ENCODE data around the gene MMS19. TPM values are rescaled to one million over a fixed set of nuclear protein-coding genes. Genes with fewer than 3 reads are reported as not detected.
"Not testable (repeated sequence)": the region's sequence is repeated elsewhere in the genome, so short reads cannot be mapped to it uniquely, and the experiment has no call there.

Gene MMS19
- total RNA-seq, 1 experiment from 2014 or later = 89.3 TPM

DNA sequence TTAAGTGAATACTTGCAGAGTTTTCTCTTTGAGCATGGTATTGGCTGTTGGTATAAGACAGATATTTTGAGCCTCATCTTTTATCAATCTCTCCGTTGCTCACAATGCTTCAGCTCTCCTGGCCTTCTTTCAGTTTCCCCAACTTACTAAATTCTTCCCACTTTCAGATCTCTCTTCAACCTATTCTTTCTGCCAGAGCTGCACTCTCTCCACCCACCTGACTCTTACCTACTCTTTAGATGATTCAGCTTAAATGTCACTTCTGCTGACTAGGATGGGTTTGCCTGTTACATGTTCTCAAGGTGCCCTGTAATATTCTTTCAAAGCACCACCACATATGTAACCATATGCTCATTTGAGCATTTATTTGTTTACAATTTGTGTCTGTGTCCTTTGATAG, 54.0 kb downstream of the MMS19 start:
- DNase-seq (ENCODE audit: low spot score) = no peak

DNA sequence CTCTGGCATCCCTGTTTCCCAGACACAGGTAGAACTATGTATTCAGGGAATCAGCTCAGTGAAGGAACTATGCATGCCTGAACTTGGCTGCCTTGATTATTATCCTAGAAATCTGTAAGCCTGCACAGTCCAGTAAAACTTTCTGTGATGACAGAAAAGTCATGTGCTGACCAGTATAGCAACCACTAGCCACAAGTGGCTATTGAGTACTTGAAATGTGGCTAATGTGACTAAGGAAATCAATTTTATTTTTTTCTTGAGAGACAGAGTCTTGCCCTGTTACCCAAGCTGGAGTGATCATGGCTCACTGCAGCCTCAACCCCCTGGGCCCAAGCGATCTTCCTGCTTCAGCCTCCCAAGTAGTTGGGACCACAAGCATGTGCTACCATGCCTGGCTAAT, 55.9 kb downstream of the MMS19 start:
- in situ Hi-C loops (cut with HindIII; ENCODE audit: low sequenced_read_pairs) = no loop called here
- no peak for DNase-seq (ENCODE audit: low spot score)

More for the DNA sequence above, 54.0 kb downstream of the MMS19 start:
- in situ Hi-C loops (cut with HindIII; ENCODE audit: low sequenced_read_pairs) = no loop called here

DNA sequence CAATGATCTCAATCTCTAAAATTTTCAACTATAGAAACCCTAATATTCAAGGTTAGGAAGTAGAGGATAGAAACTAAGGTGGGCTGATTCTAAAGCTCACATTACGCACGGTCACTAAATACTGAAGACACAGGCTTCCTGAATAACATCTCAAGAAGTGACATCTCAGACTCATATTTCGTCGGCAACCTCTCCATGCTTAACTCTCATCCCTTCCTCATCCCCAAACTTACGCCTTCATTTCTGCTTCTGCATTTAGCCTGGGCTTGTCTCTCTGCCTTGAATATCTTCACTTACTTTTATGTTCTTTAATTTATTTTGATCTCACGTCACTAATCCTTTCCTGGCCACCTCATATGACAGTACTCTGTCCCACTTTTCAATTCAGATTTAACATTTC, 63.0 kb downstream of the MMS19 start:
- in situ Hi-C loops (cut with HindIII; ENCODE audit: low sequenced_read_pairs) = no loop called here
- DNase-seq (ENCODE audit: low spot score) = no peak

DNA sequence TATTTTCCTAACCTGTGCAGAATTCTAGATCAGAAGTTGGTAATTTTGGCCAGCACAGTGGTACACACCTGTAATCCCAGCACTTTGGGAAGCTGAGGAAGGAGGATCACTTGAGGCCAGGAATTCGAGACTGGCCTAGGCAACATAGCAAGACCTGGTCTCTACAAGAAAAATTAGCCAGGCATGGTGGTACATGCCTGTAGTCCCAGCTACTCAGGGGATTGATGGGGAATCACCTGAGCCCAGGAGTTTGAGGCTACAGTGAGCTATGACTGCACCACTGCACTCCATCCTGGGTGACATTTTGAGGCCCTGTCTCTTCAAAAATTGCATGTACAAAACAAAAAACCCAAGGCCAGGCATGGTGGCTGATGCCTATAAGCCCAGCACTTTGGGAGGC, 63.7 kb downstream of the MMS19 start:
- DNase-seq (ENCODE audit: low spot score) = no peak
- in situ Hi-C loops (cut with HindIII; ENCODE audit: low sequenced_read_pairs) = no loop called here

DNA sequence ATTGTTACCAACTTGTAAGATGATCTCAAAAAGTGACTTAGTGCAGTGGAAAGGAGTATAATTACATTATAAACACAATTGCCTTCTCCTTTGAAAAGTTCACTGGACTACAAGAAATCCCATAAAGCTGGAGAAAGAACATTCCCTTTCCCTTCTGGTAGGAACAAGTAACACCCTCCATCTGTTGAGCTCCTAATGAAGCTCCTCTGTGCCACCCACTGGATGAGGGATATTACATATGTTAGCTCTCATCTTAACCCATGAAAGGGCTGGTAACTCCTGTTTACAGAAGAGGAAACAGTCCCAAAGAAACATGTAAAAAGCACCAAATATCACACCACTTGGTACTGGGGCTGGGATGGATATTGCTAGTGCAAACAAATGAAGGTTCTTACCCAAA, 64.2 kb downstream of the MMS19 start:
- in situ Hi-C loops (cut with HindIII; ENCODE audit: low sequenced_read_pairs) = no loop called here
- no peak for DNase-seq (ENCODE audit: low spot score)

DNA sequence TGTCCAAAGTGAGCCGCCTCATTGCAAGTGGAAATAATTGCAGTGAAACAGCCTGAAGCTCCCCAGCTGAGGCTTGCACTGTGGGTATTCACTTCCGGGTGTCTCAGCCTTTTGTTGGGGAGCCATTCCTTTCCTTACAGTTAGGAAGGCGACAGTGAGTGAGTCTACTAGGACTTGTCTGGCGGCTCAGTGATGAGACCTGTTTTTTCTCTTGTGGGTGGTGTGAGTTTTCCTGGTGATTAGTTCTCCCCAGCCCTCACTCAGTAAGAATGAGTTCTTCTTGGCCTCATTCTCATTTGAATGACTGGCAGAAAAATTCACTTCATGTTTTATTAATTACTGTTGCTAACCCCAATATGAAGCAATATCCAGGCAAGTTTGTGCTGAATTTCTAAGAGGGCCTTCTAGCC, 69.6 kb downstream of the MMS19 start:
- no peak for DNase-seq (ENCODE audit: low spot score)
- in situ Hi-C loops (cut with HindIII; ENCODE audit: low sequenced_read_pairs) = no loop called here

DNA sequence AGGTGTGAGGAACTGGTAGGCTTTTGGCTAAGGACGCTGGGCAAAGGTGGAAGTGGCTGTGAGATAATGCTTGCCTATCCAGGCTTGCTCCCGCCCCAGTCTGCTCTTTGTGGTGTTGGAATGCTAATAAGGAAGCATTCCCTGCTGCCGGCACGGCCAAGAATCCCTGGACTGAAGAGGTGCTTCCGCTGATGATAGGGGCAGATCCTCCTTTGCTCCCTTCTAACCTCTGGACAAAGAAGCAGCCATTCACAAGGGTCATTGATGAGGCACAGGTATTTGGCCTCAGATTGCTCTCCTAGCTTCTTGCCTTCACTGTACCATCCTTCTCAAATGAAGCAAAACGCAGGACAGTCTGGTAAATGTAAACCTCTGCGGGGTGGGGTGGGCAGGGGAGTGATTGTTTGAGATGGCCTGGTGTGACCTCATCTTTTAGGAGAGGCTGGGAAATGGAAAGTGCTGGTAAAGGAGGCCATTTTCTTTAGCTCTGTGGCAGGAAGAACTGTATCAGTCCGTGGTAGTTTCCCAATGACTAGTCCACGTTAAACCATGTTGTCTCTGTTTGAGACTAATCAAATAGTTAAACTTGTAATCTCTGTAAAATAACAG, 70.5 kb downstream of the MMS19 start:
- peak; percentile 19 for DNase-seq (ENCODE audit: low spot score)
- in situ Hi-C loops (cut with HindIII; ENCODE audit: low sequenced_read_pairs) = no loop called here

DNA sequence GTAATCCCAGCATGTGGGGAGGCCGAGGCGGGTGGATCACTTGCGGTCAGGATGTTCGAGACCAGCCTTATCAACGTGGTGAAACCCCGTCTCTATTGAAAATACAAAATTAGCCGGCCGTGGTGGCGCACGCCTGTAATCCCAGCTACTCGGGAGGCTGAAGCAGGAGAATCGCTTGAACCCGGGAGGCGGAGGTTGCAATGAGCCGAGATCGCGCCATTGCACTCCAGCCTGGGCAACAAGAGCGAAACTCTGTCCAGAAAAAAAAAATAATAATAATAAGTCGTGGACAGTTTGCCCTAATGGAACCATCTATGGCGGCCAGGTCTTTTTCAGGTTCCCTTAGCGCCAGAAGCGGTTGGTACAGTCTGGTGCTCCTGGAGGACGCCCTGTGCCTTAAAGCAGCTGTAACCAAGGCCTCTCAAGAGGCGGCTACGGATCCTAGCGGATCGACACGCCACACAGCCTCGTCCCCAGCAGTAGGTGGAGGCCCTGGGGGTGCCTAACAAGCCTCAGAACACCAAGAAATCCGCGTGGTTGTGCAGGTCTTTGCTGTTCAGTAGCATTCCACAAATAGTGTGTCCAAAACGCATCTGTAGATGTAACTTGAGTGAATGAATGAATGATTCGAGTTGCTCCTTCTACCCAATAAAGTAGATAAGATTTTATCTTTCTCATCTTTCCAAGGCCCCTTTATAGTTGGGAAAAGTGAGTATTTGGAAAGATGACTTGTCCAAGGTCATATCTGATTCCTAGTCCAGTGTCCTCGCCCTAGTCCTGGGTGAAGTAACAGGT, 71.2 kb downstream of the MMS19 start:
- in situ Hi-C loops (cut with HindIII; ENCODE audit: low sequenced_read_pairs) = no loop called here
- DNase-seq (ENCODE audit: low spot score) = peak; percentile 23

DNA sequence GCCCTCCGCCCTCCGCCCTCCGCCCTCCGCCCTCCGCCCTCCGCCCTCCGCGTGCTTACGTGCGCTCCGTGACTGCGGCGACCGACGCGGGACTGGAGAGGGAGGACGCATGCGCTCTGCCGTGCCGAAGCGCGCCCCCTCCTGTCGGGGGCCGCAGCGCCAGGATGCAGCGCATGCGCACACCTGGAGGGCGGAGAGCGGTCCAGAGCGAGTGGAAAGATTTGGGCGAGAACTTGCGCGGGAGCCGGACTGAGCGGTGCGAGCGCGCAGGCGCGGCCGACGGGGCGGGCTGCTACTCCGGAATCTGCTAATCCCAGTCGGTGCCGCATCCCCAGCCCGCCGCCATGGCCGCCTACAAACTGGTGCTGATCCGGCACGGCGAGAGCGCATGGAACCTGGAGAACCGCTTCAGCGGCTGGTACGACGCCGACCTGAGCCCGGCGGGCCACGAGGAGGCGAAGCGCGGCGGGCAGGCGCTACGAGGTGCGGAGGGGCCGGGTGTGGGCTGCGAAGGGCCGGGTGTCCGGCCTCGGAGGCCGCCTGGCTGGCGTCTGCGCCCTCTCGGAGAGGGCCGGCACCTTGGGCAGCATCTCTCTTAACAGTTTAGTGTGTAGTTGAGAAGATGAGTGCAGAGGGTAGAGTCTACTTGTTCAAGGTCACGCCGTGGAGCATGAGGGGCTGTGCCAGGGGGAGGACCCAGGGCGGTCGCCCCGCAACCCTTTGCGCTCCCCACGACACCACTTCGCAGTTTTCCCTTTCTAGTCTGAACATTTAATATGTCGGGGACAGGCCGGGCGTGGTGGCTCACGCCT, 72.1 kb downstream of the MMS19 start, which contains the start of gene PGAM1:
Gene PGAM1, plus strand, starts transcription at position 228 of the 812 bp plus-strand sequence. Its CDS starts 117 bp downstream, at position 345.
- peak; percentile 93 for DNase-seq (ENCODE audit: low spot score)
- in situ Hi-C loops (cut with HindIII; ENCODE audit: low sequenced_read_pairs) = no loop called here

DNA sequence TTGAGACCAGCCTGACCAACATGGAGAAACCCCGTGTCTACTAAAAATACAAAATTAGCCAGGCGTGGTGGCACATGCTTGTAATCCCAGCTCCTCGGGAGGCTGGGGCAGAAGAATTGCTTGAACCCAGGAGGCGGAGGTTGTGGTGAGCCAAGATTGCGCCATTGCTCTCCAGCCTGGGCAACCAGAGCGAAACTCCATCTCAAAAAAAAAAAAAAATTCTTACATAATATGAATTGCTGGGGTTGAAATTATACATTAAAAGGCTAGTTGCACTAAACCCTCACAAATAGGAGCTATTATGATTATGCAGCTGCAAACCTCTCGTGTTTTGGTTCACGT, 74.5 kb downstream of the MMS19 start:
- in situ Hi-C loops (cut with HindIII; ENCODE audit: low sequenced_read_pairs); DNase-seq (ENCODE audit: low spot score): not testable (repeated sequence)

DNA sequence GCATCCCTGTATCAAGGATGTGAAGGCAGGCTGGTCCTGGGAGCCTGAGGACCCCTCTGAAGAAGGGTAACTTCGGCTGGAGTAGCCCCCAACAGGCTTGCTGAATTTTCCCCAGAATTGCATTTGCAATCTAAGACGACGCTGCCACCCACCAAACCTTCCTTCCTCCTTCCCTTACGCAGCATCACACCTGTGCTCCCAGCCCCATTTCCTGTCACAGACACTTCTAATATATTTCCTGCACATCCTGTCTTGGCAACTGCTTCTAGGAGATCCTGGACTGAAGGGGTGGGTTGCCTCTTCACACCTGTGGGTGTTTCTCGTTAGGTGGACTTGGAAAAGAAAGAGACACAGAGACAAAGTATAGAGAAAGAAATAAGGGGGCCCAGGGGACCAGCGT, 81.7 kb downstream of the MMS19 start:
- in situ Hi-C loops (cut with HindIII; ENCODE audit: low sequenced_read_pairs) = no loop called here
- DNase-seq (ENCODE audit: low spot score) = no peak

DNA sequence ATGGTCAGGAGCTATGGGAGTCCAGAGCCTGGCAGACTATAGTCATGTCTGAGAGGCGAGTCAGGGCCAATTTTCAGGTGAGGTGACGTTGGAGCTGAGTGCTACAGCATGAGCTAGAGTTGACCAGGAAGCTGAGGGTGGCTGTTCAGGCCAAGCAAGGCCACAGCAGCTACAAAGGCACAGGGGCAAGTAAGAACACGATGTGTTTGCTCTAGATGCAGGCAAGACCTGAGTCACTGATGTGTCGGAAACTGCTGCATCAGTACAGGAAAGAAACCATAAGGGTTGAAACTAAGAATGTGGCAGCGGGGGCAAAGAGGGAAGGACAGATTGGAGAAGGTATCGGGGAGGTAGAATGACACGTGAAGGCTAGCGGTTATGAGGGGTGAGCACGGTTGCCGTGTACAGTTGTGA, 85.3 kb downstream of the MMS19 start:
- in situ Hi-C loops (cut with HindIII; ENCODE audit: low sequenced_read_pairs) = no loop called here
- DNase-seq (ENCODE audit: low spot score) = no peak

DNA sequence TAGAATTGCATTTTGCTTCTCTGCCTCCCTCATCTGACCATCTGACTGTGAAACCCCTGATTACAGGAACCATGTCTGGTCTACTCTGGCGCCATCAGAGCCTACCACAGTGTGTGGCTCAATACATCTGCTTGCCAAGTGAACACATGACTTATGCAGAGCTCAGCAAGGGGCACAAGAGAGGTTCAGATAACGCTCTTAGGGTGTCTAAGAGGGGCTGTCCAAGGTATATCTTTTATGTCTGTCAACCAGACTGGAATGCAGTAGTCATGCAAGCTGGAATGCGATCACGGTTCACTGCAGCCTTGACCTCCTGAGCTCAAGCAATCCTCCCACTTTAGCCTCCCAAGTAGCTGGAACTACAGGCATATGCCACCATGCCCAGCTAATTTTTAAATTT, 86.8 kb downstream of the MMS19 start:
- in situ Hi-C loops (cut with HindIII; ENCODE audit: low sequenced_read_pairs) = no loop called here
- DNase-seq (ENCODE audit: low spot score) = no peak

DNA sequence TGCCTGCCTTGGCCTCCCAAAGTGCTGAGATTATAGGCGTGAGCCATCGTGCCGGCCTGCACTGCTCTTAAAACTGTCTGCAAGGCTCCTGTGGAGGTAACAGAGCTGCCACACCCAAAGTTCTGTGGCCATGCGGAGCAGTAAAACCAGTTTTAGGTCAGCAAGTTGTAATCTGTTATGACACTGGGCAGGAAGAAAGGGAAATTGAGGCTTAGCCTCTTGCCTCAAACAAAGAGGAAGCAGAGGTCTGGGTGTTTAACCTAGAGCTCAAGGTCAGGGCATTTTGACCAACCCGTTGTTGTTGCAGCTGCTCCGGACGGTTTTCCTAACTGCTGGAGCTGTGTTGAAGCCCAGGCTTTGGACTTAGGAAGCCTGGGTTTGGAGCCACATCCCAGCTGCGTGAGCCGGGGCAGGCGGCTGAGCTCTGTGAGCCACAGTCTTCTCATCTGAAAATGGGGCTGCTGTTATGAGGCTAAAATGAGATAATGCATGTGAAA, 89.7 kb downstream of the MMS19 start:
- no peak for DNase-seq (ENCODE audit: low spot score)
- in situ Hi-C loops (cut with HindIII; ENCODE audit: low sequenced_read_pairs) = no loop called here

Other genes starting within 250 kb of the MMS19 start
- gene ARHGAP19, start 205.8 kb downstream of the MMS19 start, total RNA-seq (2014; rRNA removed; shearing (Covaris generic)) = 8.8 and 11.3 TPM in 2 replicates
- 12.1 and 13.2 TPM in 2 replicates for gene FRAT1, start 179.2 kb downstream of the MMS19 start, total RNA-seq (2014; rRNA removed; shearing (Covaris generic))
- 29.7 and 41.2 TPM in 2 replicates for gene FRAT2, start 163.7 kb downstream of the MMS19 start, total RNA-seq (2014; rRNA removed; shearing (Covaris generic))
- gene RRP12, start 97.1 kb downstream of the MMS19 start, total RNA-seq (2014; rRNA removed; shearing (Covaris generic)) = 35.1 and 41.4 TPM in 2 replicates
- 724 and 846 TPM in 2 replicates for gene PGAM1, start 72.2 kb downstream of the MMS19 start, total RNA-seq (2014; rRNA removed; shearing (Covaris generic))
- gene EXOSC1, start 52.4 kb downstream of the MMS19 start, total RNA-seq (2014; rRNA removed; shearing (Covaris generic)) = 56.7 and 61.7 TPM in 2 replicates
- gene ZDHHC16, start 52.2 kb downstream of the MMS19 start, total RNA-seq (2014; rRNA removed; shearing (Covaris generic)) = 70.4 and 82.5 TPM in 2 replicates
- gene UBTD1, start 502 bp upstream of the MMS19 start, total RNA-seq (2014; rRNA removed; shearing (Covaris generic)) = 32.5 and 39.5 TPM in 2 replicates
- gene ANKRD2, start 74.4 kb upstream of the MMS19 start, total RNA-seq (2014; rRNA removed; shearing (Covaris generic)) = 0.41 and 3.4 TPM in 2 replicates
- 8.0 and 8.1 TPM in 2 replicates for gene HOGA1, start 86.0 kb upstream of the MMS19 start, total RNA-seq (2014; rRNA removed; shearing (Covaris generic))
- gene C10orf62, start 91.3 kb upstream of the MMS19 start, total RNA-seq (2014; rRNA removed; shearing (Covaris generic)) = 0.24 TPM in 1 of 2 replicates, not detected in the other
- gene MORN4, start 135.1 kb upstream of the MMS19 start, total RNA-seq (2014; rRNA removed; shearing (Covaris generic)) = 15.6 and 18.8 TPM in 2 replicates
- gene PI4K2A, start 142.2 kb upstream of the MMS19 start, total RNA-seq (2014; rRNA removed; shearing (Covaris generic)) = 40.2 and 42.2 TPM in 2 replicates
- gene AVPI1, start 188.8 kb upstream of the MMS19 start, total RNA-seq (2014; rRNA removed; shearing (Covaris generic)) = 19.1 and 24.4 TPM in 2 replicates
- gene MARVELD1, start 215.3 kb upstream of the MMS19 start, total RNA-seq (2014; rRNA removed; shearing (Covaris generic)) = 35.0 and 61.1 TPM in 2 replicates
- gene ZFYVE27, start 238.7 kb upstream of the MMS19 start, total RNA-seq (2014; rRNA removed; shearing (Covaris generic)) = 21.8 and 24.8 TPM in 2 replicates